Stimulated activated CD8-positive, alpha-beta memory T cell treated with anti-CD3 and anti-CD28 coated beads, Interleukin-12 subunit alpha, Interleukin-12 subunit beta, amount 100 ng/mL, for 4 hours (primary cell): Measurements from ENCODE around the gene GNB1L.

Source experiments
- DNase-seq: peaks from one replicate; pipeline ENCODE4 v3.0.0-alpha.2; 2020; ENCODE audit warnings: low read depth

Gene GNB1L

GRCh38 chr22:19822301-19823117 is 32.2 kb downstream of the GNB1L start:
- DNase-seq, result no peak

- DNase-seq, result no peak
These were observed 33.0 kb downstream of the GNB1L start for GRCh38 chr22:19821523-19822300.

GRCh38 chr22:19820880-19821522 is 33.7 kb downstream of the GNB1L start:
- DNase-seq, result no peak

- DNase-seq, result no peak
These were observed 34.5 kb downstream of the GNB1L start for GRCh38 chr22:19819911-19820879.

- DNase-seq, result no peak
These were observed 35.3 kb downstream of the GNB1L start for GRCh38 chr22:19819208-19819910.

- no peak for DNase-seq
These were observed 36.1 kb downstream of the GNB1L start for GRCh38 chr22:19818324-19819207.

GRCh38 chr22:19816372-19817119 is 38.1 kb downstream of the GNB1L start:
- no peak for DNase-seq

GRCh38 chr22:19815823-19816290 is 38.8 kb downstream of the GNB1L start:
- no peak for DNase-seq

- DNase-seq, result no peak
These were observed 39.4 kb downstream of the GNB1L start for GRCh38 chr22:19815093-19815822.

GRCh38 chr22:19814428-19814827 is 40.2 kb downstream of the GNB1L start:
- no peak for DNase-seq

GRCh38 chr22:19812910-19813309 is 41.8 kb downstream of the GNB1L start:
- DNase-seq, result no peak

GRCh38 chr22:19811811-19812771 is 42.6 kb downstream of the GNB1L start:
- DNase-seq, result no peak

- DNase-seq, result no peak
These were observed 43.5 kb downstream of the GNB1L start for GRCh38 chr22:19811211-19811621.

- no peak for DNase-seq
These were observed 44.1 kb downstream of the GNB1L start for GRCh38 chr22:19810381-19811201.

- DNase-seq, result no peak
These were observed 44.9 kb downstream of the GNB1L start for GRCh38 chr22:19809741-19810140.

GRCh38 chr22:19808873-19809478 is 45.7 kb downstream of the GNB1L start:
- DNase-seq, result no peak
